ENCODE measurements around the gene CABLES2. TPM values are rescaled to one million over a fixed set of nuclear protein-coding genes. Genes with fewer than 3 reads are reported as not detected.

CABLES2 gene
- total and polyA plus RNA-seq, 4 donors = 0.92 to 3.2 (median 2.0) TPM

DNA sequence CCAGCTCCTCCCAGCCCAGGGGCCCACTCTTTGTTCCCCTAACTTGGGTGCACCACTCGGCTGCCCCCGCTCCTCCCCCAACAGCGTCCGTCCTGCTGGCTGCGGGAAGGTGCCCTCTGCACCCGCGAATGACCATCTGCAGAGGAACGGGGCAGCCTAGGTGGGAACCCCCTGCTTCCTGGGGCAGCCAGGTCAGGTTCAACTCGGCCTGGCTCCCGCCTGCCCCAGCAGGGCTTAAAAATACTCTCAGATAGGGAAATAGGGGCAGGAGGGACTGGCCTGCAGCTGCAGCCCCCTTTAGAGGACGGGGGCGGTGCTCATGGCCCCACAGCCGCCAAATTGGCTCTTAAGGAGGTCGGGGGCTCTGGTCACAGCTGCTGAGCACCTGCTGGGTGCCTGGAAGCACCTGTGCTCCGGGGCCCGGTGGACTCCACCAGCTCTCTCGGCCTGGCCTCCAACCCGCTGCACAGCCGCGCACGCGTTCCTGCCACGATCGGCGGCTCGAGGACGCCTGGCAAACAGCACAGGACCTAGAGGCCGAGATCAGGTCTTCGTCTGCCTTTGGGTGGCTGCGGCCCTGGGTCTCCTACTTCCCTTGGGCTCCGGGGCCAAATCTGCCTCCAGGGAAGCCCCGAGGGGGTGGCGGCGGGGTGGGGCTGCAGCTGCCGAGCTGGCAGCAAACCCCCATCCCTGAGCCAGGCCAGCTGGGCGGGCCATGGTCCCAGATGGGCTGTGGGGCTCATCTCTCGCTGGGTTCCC is 39.3 kb downstream of the CABLES2 start:
- H3K27ac ChIP-seq (ENCODE audit: low read depth in 1 of 2, low read length in 2 of 2) = peak overlapping the region; percentile 53 to 62
- H3K27me3 ChIP-seq (ENCODE audit: control insufficient read depth in 4 of 4, insufficient read depth in 4 of 4, low read length in 3 of 4) = no peaks in the 10 kb centered on the region
- no peaks in the 10 kb centered on the region for H3K9me3 ChIP-seq (ENCODE audit: control insufficient read depth in 4 of 4, low read length in 3 of 4)
- 5% methylated on average over 37 of the region's 37 CpGs for WGBS
- peaks cover 45 to 81% (median 59%) of the 10 kb centered on the region in 4 donors for H3K4me1 ChIP-seq (ENCODE audit: control insufficient read depth in 4 of 4, insufficient read depth in 4 of 4, low read length in 3 of 4)
- H3K9ac ChIP-seq (ENCODE audit: low read depth in 1 of 2, low read length in 2 of 2) = no peak overlapping the region
- no peaks in the 10 kb centered on the region for H3K36me3 ChIP-seq (ENCODE audit: control insufficient read depth in 4 of 4, insufficient read depth in 3 of 4, low read depth in 1 of 4, low read length in 3 of 4)
- no peak for DNase-seq (ENCODE audit: low spot score)
- peak overlapping the region in 2 of 3 donors; percentile 6 to 79 for H3K4me3 ChIP-seq (ENCODE audit: low read depth in 1 of 3, low read length in 3 of 3)
- TF ChIP-seq HNF4A (conservative IDR thresholded peaks at IDR 0.05) (no peak), GABPA (IDR thresholded peaks at IDR 0.05 in 1 of 2, conservative IDR thresholded peaks at IDR 0.05 in 1 of 2) (no peak), HNF4G (IDR thresholded peaks at IDR 0.05) (no peak), NR2F2 (IDR thresholded peaks at IDR 0.05) (no peak), FOXA2 (IDR thresholded peaks at IDR 0.05) (no peak), RAD21 (IDR thresholded peaks at IDR 0.05) (no peak), FOXA1 (IDR thresholded peaks at IDR 0.05) (no peak), EGR1 (IDR thresholded peaks at IDR 0.05; ENCODE audit: low read depth in 2 of 2) (no peak), JUND (IDR thresholded peaks at IDR 0.05) (no peak)
- TF ChIP-seq, protein P1, sequence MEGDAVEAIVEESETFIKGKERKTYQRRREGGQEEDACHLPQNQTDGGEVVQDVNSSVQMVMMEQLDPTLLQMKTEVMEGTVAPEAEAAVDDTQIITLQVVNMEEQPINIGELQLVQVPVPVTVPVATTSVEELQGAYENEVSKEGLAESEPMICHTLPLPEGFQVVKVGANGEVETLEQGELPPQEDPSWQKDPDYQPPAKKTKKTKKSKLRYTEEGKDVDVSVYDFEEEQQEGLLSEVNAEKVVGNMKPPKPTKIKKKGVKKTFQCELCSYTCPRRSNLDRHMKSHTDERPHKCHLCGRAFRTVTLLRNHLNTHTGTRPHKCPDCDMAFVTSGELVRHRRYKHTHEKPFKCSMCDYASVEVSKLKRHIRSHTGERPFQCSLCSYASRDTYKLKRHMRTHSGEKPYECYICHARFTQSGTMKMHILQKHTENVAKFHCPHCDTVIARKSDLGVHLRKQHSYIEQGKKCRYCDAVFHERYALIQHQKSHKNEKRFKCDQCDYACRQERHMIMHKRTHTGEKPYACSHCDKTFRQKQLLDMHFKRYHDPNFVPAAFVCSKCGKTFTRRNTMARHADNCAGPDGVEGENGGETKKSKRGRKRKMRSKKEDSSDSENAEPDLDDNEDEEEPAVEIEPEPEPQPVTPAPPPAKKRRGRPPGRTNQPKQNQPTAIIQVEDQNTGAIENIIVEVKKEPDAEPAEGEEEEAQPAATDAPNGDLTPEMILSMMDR (IDR thresholded peaks at IDR 0.05; ENCODE audit: low read depth, low read length, missing input control) = no peak
- TF ChIP-seq, protein P2, sequence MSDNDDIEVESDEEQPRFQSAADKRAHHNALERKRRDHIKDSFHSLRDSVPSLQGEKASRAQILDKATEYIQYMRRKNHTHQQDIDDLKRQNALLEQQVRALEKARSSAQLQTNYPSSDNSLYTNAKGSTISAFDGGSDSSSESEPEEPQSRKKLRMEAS (IDR thresholded peaks at IDR 0.05) = no peak

DNA sequence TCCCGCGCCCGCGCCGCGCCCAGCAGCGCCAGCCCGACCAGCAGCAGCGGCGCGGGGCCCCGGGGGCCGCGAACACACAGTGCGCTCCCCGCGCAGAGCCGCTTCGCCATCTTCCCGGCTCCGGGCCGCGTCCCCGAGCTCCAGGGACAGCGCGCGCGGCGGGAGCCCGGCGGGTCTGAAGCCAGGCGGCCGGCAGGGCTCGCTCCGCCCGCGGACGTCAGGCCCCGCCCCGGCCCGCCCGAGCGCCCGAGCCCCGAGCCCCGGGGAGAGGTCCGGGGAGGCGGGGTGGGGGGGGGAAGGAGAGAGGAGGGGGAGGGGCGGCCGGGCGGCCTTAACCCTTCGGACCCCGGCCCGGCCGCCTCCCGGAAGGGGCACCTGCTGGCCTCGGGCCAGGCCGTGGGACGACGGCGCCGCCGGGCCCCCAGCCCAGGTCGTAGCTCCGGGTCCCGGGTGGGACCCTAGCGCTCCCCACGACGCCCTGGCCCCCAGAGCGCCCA is 39.9 kb downstream of the CABLES2 start, which contains the start of gene LAMA5:
TSS of gene LAMA5 (minus strand) at position 177 of the 497 bp plus-strand sequence. CDS start at position 110, 67 bp downstream.
- peak; percentile 61 for DNase-seq (ENCODE audit: low spot score)
- Histone ChIP-seq H3K9ac (ENCODE audit: low read depth in 1 of 2, low read length in 2 of 2) (peak within 1 kb of the TSS in 1 of 2 donors; percentile 14), H3K9me3 (ENCODE audit: control insufficient read depth in 4 of 4, low read length in 3 of 4) (no peaks in the 10 kb centered on the region), H3K4me1 (ENCODE audit: control insufficient read depth in 4 of 4, insufficient read depth in 4 of 4, low read length in 3 of 4) (peaks cover 46 to 87% (median 65%) of the 10 kb centered on the region in 4 donors), H3K4me3 (ENCODE audit: low read depth in 1 of 3, low read length in 3 of 3) (peak within 1 kb of the TSS; percentile 32 to 79 (median 58)), H3K27ac (ENCODE audit: low read depth in 1 of 2, low read length in 2 of 2) (peak within 1 kb of the TSS; percentile 53 to 76), H3K36me3 (ENCODE audit: control insufficient read depth in 4 of 4, insufficient read depth in 3 of 4, low read depth in 1 of 4, low read length in 3 of 4) (no peaks in the 10 kb centered on the region), H3K27me3 (ENCODE audit: control insufficient read depth in 4 of 4, insufficient read depth in 4 of 4, low read length in 3 of 4) (no peaks in the 10 kb centered on the region)
- no peak for TF ChIP-seq FOXA1 (IDR thresholded peaks at IDR 0.05)
- TF ChIP-seq RAD21 (IDR thresholded peaks at IDR 0.05) = no peak
- no peak for TF ChIP-seq NR2F2 (IDR thresholded peaks at IDR 0.05)
- TF ChIP-seq JUND (IDR thresholded peaks at IDR 0.05) = no peak
- WGBS = 1% methylated on average over 67 of the region's 70 CpGs

DNA sequence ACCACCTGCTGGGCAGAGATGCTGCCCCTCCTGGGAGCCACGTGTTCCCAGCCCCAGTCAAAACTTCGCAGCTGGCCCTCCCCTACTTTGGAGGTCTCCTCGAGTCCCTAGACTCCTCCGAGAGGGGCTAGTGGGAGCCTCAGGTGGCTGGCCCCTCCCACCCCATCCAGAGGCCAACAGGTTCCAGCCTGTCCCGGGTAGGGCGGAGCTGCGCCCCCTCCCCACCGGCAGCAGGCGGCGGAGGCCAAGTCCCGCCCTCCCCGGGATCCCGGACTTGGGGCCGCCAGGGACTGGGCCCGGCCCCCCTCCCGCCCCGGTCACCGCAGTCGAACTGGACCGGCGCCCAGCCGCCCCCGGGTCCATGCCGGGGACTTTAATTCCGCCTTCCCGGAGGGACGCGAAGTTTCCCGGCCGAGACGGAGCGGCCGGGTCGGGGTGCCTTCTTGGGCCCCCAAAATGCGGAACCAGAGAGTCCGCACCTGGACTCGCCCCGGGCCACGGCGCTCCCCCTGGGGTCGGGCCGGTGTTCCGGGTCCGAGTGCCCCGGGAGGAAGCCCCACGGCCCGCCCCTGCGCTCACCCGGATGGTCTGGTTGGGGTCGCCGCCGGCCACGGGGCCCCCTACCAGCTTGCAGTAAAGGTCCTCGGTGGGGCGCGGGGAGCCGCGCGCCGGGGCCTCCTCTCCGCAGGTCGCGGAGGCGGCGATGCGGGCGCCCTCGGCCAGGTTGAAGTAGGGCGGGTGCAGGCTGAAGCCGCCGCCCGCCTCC is 40.5 kb downstream of the CABLES2 start:
- peak; percentile 41 to 47 for TF ChIP-seq HNF4A (conservative IDR thresholded peaks at IDR 0.05)
- TF ChIP-seq TAF1 (conservative IDR thresholded peaks at IDR 0.05) = no peak
- H3K4me1 ChIP-seq (ENCODE audit: control insufficient read depth in 4 of 4, insufficient read depth in 4 of 4, low read length in 3 of 4) = peaks cover 46 to 93% (median 70%) of the 10 kb centered on the region in 4 donors
- DNase-seq (ENCODE audit: low spot score) = no peak
- peaks cover 0 to 2% (median 0%) of the 10 kb centered on the region in 4 donors for H3K36me3 ChIP-seq (ENCODE audit: control insufficient read depth in 4 of 4, insufficient read depth in 3 of 4, low read depth in 1 of 4, low read length in 3 of 4)
- peak overlapping the region in 1 of 2 donors; percentile 14 for H3K9ac ChIP-seq (ENCODE audit: low read depth in 1 of 2, low read length in 2 of 2)
- 2% methylated on average over 72 of the region's 72 CpGs for WGBS
- H3K27ac ChIP-seq (ENCODE audit: low read depth in 1 of 2, low read length in 2 of 2) = peak overlapping the region; percentile 51 to 76
- H3K9me3 ChIP-seq (ENCODE audit: control insufficient read depth in 4 of 4, low read length in 3 of 4) = no peaks in the 10 kb centered on the region
- H3K4me3 ChIP-seq (ENCODE audit: low read depth in 1 of 3, low read length in 3 of 3) = peak overlapping the region; percentile 32 to 79 (median 58)
- no peaks in the 10 kb centered on the region for H3K27me3 ChIP-seq (ENCODE audit: control insufficient read depth in 4 of 4, insufficient read depth in 4 of 4, low read length in 3 of 4)

Data from liver (tissue), 9 donors.